ENCODE measurements around the gene JAK2. TPM values are rescaled to one million over a fixed set of nuclear protein-coding genes. Genes with fewer than 3 reads are reported as not detected.

JAK2 gene
- total and polyA plus RNA-seq, 2 of the 4 experiments (the other 2 are of a cell fraction), result 2.3 to 6.1 TPM

- CTCF ChIA-PET, result no interaction called here
- no peak overlapping the region for H2BK120ac ChIP-seq (ENCODE audit: low read depth, low read length)
- POLR2A ChIA-PET (ENCODE audit: unreplicated experiment), result no interaction called here
- H3K56ac ChIP-seq (ENCODE audit: extremely low read depth, insufficient read depth, low read length), result no peak overlapping the region
- H3K36me3 ChIP-seq (ENCODE audit: control insufficient read depth, insufficient read depth, low read length), result peaks cover 1% of the 10 kb centered on the region
- peaks cover 3% of the 10 kb centered on the region for H3K9me3 ChIP-seq (ENCODE audit: control insufficient read depth, insufficient read depth, low read length)
- no peaks in the 10 kb centered on the region for H3K4me1 ChIP-seq (ENCODE audit: control insufficient read depth, insufficient read depth, low read length)
- H3K4me3 ChIP-seq (ENCODE audit: insufficient read depth, low read depth, low read length), result no peak overlapping the region
- no peak overlapping the region for H4K5ac ChIP-seq (ENCODE audit: low read depth, low read length)
- H4K8ac ChIP-seq (ENCODE audit: low read depth in 2 of 2, low read length in 2 of 2), result no peak overlapping the region
- ATAC-seq (ENCODE audit: low read depth), result no peak
- no peak overlapping the region for H3K14ac ChIP-seq (replicated peaks; ENCODE audit: low read depth, low read length)
- no TSS peak for BruUV-seq (replicated peaks)
- no peak overlapping the region for H3K27ac ChIP-seq (ENCODE audit: insufficient read depth, low read length)
- no peaks in the 10 kb centered on the region for H4K20me1 ChIP-seq (ENCODE audit: insufficient read depth, low read length)
- H2BK5ac ChIP-seq (ENCODE audit: low read depth, low read length, poor library complexity, severe bottlenecking), result no peak overlapping the region
- in situ Hi-C loops (cut with MboI; ENCODE audit: low sequenced_read_pairs) (no loop called here), dilution Hi-C loops (cut with HindIII; ENCODE audit: low sequenced_read_pairs, unreplicated experiment) (no loop called here), intact Hi-C loops (cut with micrococcal nuclease) (no loop called here)
- no peak overlapping the region for H3K4ac ChIP-seq (ENCODE audit: low read depth, low read length)
- TF ChIP-seq USF2 (IDR thresholded peaks at IDR 0.05; ENCODE audit: low read depth, low read length), result no peak
- TF ChIP-seq RFX5 (IDR thresholded peaks at IDR 0.05; ENCODE audit: low read depth, low read length), result no peak
- no peak for TF ChIP-seq CEBPB (IDR thresholded peaks at IDR 0.05; ENCODE audit: low read depth, low read length)
- no peak for TF ChIP-seq MAFK (IDR thresholded peaks at IDR 0.05; ENCODE audit: low read depth, low read length)
- TF ChIP-seq, protein P1, sequence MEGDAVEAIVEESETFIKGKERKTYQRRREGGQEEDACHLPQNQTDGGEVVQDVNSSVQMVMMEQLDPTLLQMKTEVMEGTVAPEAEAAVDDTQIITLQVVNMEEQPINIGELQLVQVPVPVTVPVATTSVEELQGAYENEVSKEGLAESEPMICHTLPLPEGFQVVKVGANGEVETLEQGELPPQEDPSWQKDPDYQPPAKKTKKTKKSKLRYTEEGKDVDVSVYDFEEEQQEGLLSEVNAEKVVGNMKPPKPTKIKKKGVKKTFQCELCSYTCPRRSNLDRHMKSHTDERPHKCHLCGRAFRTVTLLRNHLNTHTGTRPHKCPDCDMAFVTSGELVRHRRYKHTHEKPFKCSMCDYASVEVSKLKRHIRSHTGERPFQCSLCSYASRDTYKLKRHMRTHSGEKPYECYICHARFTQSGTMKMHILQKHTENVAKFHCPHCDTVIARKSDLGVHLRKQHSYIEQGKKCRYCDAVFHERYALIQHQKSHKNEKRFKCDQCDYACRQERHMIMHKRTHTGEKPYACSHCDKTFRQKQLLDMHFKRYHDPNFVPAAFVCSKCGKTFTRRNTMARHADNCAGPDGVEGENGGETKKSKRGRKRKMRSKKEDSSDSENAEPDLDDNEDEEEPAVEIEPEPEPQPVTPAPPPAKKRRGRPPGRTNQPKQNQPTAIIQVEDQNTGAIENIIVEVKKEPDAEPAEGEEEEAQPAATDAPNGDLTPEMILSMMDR (conservative IDR thresholded peaks at IDR 0.05; ENCODE audit: low read depth, low read length), result no peak
- no peak for TF ChIP-seq CHD1 (IDR thresholded peaks at IDR 0.05; ENCODE audit: low read depth, low read length)
- TF ChIP-seq BHLHE40 (IDR thresholded peaks at IDR 0.05; ENCODE audit: low read depth, low read length), result no peak
- TF ChIP-seq, protein P2, sequence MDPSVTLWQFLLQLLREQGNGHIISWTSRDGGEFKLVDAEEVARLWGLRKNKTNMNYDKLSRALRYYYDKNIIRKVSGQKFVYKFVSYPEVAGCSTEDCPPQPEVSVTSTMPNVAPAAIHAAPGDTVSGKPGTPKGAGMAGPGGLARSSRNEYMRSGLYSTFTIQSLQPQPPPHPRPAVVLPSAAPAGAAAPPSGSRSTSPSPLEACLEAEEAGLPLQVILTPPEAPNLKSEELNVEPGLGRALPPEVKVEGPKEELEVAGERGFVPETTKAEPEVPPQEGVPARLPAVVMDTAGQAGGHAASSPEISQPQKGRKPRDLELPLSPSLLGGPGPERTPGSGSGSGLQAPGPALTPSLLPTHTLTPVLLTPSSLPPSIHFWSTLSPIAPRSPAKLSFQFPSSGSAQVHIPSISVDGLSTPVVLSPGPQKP (IDR thresholded peaks at IDR 0.05; ENCODE audit: borderline replicate concordance, low read depth, low read length), result no peak
- TF ChIP-seq SMC3 (IDR thresholded peaks at IDR 0.05; ENCODE audit: low read depth, low read length), result no peak
- no peak for TF ChIP-seq POLR2A (IDR thresholded peaks at IDR 0.05; ENCODE audit: low read depth, low read length)
- no peak for TF ChIP-seq RCOR1 (IDR thresholded peaks at IDR 0.05; ENCODE audit: insufficient replicate concordance, low read length)
- TF ChIP-seq MAZ (IDR thresholded peaks at IDR 0.05; ENCODE audit: borderline replicate concordance, low read depth, low read length), result no peak
- TF ChIP-seq NFE2L2 (IDR thresholded peaks at IDR 0.05; ENCODE audit: low read depth, low read length), result no peak
- no peak for TF ChIP-seq FOS (IDR thresholded peaks at IDR 0.05; ENCODE audit: low read depth, low read length)
- TF ChIP-seq RAD21 (IDR thresholded peaks at IDR 0.05; ENCODE audit: low read length), result no peak
- TF ChIP-seq MXI1 (IDR thresholded peaks at IDR 0.05; ENCODE audit: borderline replicate concordance, low read depth, low read length), result no peak
- H2BK15ac ChIP-seq (ENCODE audit: low read depth, low read length), result no peak overlapping the region
- H2AK5ac ChIP-seq (ENCODE audit: low read depth, low read length), result no peak overlapping the region
- H3K4me2 ChIP-seq (ENCODE audit: low read depth, low read length), result no peak overlapping the region
- H3K27me3 ChIP-seq (ENCODE audit: control insufficient read depth, insufficient read depth, low read length), result no peaks in the 10 kb centered on the region
- H3K9ac ChIP-seq (ENCODE audit: low read depth, low read length), result no peak overlapping the region
- H3K79me1 ChIP-seq (ENCODE audit: low read depth in 1 of 2, low read length in 2 of 2), result peaks cover 15 to 28% of the 10 kb centered on the region in 2 experiments
- DNase-seq, result no peak
- H3K9me1 ChIP-seq (ENCODE audit: insufficient read depth, low read length), result no peaks in the 10 kb centered on the region
- no peak overlapping the region for H2BK20ac ChIP-seq (ENCODE audit: low read depth, low read length)
- no peak overlapping the region for H2AK9ac ChIP-seq (replicated peaks; ENCODE audit: low read depth, low read length, poor library complexity)
- no peak overlapping the region for H3K18ac ChIP-seq (ENCODE audit: low read depth, low read length)
- H4K91ac ChIP-seq (ENCODE audit: insufficient read depth, low read depth, low read length), result no peak overlapping the region
- no peak overlapping the region for H2AFZ ChIP-seq (replicated peaks; ENCODE audit: low read length, poor library complexity)
- no peak overlapping the region for H3K23ac ChIP-seq (ENCODE audit: low read depth, low read length)
Measured at GRCh38 chr9:4997631-4998030, 12.6 kb downstream of the JAK2 start.
